Fibroblast of skin of right biceps (primary cell): Measurements from ENCODE around the gene ATP1A4.

Source experiments
- DNase-seq: peaks from one replicate; pipeline ENCODE4 v3.0.0-alpha.2; 2013

Gene ATP1A4

GRCh38 chr1:160148121-160148520 is 3.3 kb upstream of the ATP1A4 start:
- no peak for DNase-seq

DNA sequence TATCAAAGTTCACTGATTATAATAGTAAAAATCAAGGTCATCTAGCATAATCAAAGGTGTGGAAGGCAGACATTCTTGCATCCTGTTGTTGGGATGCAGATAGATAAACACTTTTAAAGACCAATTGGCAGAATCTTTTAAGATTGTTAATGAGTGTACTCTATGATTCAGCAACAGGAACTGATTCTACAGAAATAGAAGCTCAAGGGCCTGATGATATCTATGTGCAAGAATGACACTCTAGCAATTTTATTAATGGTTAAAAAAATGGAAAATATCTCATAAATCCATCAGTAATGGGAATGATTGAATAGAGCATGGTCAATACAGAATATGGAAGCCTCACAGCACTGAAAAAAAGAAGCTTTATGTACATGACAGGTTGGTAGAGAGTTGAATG is 2.2 kb upstream of the ATP1A4 start:
- DNase-seq, result peak; percentile 30

- DNase-seq, result peak; percentile 72
Measured at GRCh38 chr1:160149716-160150115, 1.7 kb upstream of the ATP1A4 start.

DNA sequence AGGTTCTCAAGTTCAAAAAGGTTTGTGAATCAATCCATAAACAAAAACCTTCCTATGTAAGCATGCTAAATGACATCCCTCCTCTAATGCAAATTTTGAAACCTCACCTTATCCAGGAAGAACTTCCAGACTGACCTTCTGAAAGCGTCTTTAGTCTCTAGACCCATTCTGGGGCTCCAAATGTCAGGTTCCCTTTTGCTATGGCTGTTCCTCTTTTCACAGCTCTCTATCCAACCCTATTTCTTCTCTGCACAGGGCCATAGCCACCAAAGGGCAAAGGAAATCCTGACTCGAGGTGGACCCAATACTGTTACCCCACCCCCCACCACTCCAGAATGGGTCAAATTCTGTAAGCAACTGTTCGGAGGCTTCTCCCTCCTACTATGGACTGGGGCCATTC is 3.4 kb downstream of the ATP1A4 start:
- no peak for DNase-seq

DNA sequence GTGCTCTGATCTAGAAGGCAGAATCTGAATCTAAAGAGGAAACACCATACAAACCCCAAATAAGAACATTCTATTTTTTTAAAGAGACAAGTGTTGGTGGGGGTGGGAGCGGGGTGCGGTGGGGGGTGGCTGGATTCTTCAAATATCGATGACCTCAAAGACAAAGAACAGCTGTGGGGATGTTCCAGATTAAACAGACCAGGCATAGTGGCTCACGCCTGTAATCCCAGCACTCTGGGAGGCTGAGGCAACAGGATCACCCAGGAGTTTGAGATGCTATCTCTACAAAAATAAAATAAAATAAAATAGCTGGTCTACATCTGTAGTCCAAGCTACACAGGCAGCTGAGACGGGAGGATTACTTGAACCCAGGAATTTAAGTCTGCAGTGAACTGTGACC is 5.0 kb downstream of the ATP1A4 start:
- DNase-seq, result no peak

- DNase-seq, result no peak
Measured at GRCh38 chr1:160157174-160157573, 5.8 kb downstream of the ATP1A4 start.

- no peak for DNase-seq
Measured at GRCh38 chr1:160158031-160158430, 6.6 kb downstream of the ATP1A4 start.

- no peak for DNase-seq
Measured at GRCh38 chr1:160158534-160158933, 7.1 kb downstream of the ATP1A4 start.

DNA sequence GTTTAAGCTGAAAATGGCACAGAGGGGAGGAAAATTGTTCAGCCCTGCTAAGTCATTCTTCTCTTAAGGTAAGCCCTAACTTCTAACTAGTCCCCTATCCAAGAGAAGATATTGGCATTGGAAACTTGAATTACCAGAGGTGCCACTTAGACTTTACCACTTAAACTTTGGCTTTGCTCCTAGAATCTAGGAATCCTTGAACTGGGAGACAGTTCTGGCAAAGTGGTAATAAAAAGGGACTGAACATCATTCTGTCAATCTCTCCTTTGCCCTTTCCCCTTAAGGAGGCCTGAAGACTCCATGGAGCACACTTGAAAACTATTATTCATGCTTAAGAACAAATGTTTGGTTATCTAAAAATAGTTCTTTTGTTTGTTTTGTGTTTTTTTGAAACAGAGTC is 8.4 kb downstream of the ATP1A4 start:
- no peak for DNase-seq

GRCh38 chr1:160161965-160162705 is 10.7 kb downstream of the ATP1A4 start:
- peak; percentile 17 for DNase-seq

- no peak for DNase-seq
Measured at GRCh38 chr1:160162931-160163330, 11.5 kb downstream of the ATP1A4 start.

DNA sequence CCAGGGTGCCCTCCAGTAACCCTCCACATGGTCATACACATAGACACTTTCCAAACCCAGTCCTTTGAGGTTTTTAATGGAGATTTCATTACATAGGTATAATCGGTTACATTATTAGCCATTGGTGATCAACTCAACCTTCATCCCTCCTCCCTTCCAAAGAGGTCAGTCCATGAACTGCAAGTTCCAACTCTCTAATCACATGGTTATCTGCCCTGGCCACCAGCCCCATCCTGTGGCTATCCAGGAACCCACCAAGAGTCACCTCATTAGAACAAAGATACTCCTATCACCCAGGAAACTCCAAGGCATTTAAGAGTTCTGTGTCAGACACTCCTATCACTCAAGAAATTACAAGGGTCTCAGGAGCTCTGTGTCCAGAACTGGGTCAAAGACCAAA is 12.2 kb downstream of the ATP1A4 start:
- DNase-seq, result no peak

DNA sequence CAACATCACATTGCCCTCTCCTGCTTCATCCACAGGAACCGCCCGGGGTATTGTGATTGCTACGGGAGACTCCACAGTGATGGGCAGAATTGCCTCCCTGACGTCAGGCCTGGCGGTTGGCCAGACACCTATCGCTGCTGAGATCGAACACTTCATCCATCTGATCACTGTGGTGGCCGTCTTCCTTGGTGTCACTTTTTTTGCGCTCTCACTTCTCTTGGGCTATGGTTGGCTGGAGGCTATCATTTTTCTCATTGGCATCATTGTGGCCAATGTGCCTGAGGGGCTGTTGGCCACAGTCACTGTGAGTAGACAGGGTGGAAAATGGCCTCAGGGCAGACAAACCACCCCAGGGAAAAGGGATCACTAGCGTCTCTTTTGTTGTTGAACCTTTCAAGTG is 12.7 kb downstream of the ATP1A4 start:
- DNase-seq, result no peak

GRCh38 chr1:160166166-160166868 is 14.9 kb downstream of the ATP1A4 start:
- no peak for DNase-seq

DNA sequence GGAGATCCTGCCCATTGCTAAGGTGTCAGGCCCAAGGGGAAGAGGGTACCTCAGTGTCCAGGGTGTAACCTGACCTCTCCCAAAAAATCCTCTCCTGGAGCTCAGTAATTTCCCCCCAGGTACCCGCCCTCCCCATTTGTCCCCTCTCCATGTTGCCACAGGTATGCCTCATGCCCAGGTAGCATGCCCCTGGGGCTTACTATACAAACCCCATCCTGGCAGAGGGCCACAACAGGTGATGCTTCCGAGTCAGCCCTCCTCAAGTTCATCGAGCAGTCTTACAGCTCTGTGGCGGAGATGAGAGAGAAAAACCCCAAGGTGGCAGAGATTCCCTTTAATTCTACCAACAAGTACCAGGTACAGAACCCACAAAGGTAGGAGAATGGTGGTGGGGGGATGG is 15.7 kb downstream of the ATP1A4 start:
- DNase-seq, result no peak

DNA sequence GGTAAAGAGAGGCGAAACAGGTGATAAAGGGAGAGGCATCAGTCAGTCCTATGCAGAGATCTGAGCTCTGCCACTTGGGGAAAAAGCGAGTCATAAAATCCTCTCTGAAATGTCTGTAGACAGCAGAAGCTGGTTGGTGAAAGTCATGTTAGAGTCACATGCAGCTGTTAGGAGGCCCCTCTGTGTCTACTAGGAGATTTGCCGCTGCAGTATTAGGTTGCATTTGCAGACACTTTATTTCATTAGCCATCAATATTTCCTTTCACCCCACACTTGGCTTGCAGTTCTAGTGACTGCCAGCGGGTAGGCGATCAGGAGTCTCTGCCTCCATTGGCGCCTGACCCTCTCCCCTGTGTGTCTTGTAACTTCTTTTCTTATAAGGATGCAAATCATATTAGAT is 16.2 kb downstream of the ATP1A4 start:
- peak; percentile 25 for DNase-seq

- DNase-seq, result no peak
Measured at GRCh38 chr1:160168016-160168415, 16.6 kb downstream of the ATP1A4 start.

DNA sequence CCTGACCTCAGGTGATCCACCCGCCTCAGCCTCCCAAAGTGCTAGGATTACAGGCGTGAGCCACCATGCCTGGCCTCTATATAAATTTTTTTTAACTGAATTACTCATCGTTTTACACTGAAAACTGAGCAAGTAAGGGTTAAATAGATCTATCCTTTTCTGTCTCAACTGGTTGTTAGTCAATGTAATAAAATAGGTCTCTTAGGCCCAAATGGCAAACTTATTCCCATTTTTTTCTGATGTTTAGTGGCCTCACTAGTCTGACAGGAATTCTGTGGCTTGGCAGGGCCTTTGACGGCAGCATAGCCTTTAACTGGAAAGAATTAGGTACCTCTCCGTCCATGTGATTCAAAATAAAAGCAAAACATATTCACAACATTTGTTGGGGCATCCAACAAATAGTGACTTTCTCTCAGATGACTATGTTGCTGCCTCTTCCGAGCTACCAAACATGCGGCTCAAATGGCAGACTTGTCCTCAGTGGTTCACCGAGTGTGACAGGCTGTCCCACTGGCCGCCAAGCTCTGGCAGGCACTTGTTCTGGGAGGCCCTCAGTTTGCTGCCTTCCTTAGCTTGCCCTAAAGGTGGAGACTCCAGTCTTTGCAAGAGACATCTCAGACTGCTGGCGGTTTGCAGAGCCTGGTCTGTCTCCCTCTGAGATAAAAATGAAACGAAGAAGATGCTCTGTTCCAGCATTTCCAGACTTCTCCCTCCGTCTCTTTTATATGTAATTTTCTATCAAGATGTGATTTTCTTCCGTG is 17.4 kb downstream of the ATP1A4 start:
- DNase-seq, result peak; percentile 37

GRCh38 chr1:160169553-160170399 is 18.4 kb downstream of the ATP1A4 start:
- no peak for DNase-seq

GRCh38 chr1:160171354-160171753 is 20.0 kb downstream of the ATP1A4 start:
- DNase-seq, result peak; percentile 42

GRCh38 chr1:160171980-160172379 is 20.6 kb downstream of the ATP1A4 start:
- no peak for DNase-seq

- DNase-seq, result no peak
Measured at GRCh38 chr1:160177231-160177630, 25.8 kb downstream of the ATP1A4 start.

DNA sequence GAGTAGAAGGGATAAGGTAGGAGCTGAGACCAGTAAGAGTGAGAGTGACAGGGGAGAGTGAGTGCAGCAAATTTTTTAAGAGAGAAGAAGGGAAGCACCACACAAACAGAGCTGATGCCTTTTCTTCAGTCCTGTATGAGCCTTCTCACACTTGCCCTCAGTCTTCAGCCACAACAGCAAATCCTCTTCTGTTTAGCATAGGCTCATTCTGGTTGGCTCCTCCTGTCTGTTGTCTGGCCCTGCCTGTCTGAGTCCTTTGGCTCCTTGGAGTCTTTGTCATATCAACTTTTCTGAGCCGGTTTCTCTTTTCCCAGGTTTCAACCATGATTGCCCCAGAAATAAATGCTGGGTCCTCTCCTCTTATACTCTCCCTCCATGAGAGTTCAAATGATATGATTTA is 26.3 kb downstream of the ATP1A4 start:
- no peak for DNase-seq
